ENCODE measurements around the gene BABAM2. TPM values are rescaled to one million over a fixed set of nuclear protein-coding genes. Genes with fewer than 3 reads are reported as not detected.

The BABAM2 gene
- total and polyA plus RNA-seq, 2 experiments from 2014 or later = 28.8 to 43.6 TPM

GRCh38 chr2:27963472-27963871 lies 72.9 kb downstream of the BABAM2 start:
- H3K27ac ChIP-seq = no peak overlapping the region
- no peak for TF ChIP-seq EZH2phosphoT487 (IDR thresholded peaks at IDR 0.05; ENCODE audit: low read depth, severe bottlenecking, unreplicated experiment)
- TF ChIP-seq CTCF (IDR thresholded peaks at IDR 0.05; ENCODE audit: poor library complexity) = no peak
- no peak for TF ChIP-seq EZH2 (IDR thresholded peaks at IDR 0.05; ENCODE audit: borderline replicate concordance)

GRCh38 chr2:27964067-27964466 lies 73.5 kb downstream of the BABAM2 start:
- WGBS (ENCODE audit: low lambda C conversion rate, missing lambda C conversion rate) = 82% methylated on average over 3 of the region's 3 CpGs
- Histone ChIP-seq H3K4me1 (ENCODE audit: insufficient read depth) (peaks cover 17% of the 10 kb centered on the region), H3K27me3 (no peaks in the 10 kb centered on the region), H3K27ac (no peak overlapping the region), H3K9me2 (replicated peaks; ENCODE audit: insufficient read depth) (no peaks in the 10 kb centered on the region), H3K4me3 (no peak overlapping the region), H3K79me2 (peaks cover 37% of the 10 kb centered on the region), H3K9me3 (ENCODE audit: low read depth) (no peaks in the 10 kb centered on the region), H3K4me2 (no peak overlapping the region), H2AFZ (no peak overlapping the region), H4K20me1 (ENCODE audit: insufficient read depth, poor library complexity, severe bottlenecking) (no peaks in the 10 kb centered on the region), H3K36me3 (replicated peaks; ENCODE audit: insufficient read depth, low read depth) (no peaks in the 10 kb centered on the region)
- no peak for TF ChIP-seq CTCF (IDR thresholded peaks at IDR 0.05; ENCODE audit: poor library complexity)
- TF ChIP-seq EZH2 (IDR thresholded peaks at IDR 0.05; ENCODE audit: borderline replicate concordance) = no peak
- no peak for TF ChIP-seq EZH2phosphoT487 (IDR thresholded peaks at IDR 0.05; ENCODE audit: low read depth, severe bottlenecking, unreplicated experiment)
- no peak for DNase-seq (ENCODE audit: low spot score)

More at GRCh38 chr2:27963472-27963871, 72.9 kb downstream of the BABAM2 start:
- H3K27me3 ChIP-seq = no peaks in the 10 kb centered on the region
- no peaks in the 10 kb centered on the region for H3K9me3 ChIP-seq (ENCODE audit: low read depth)
- H3K4me3 ChIP-seq = no peak overlapping the region
- no peak for DNase-seq (ENCODE audit: low spot score)
- no peaks in the 10 kb centered on the region for H3K36me3 ChIP-seq (replicated peaks; ENCODE audit: insufficient read depth, low read depth)
- no peak overlapping the region for H2AFZ ChIP-seq
- H4K20me1 ChIP-seq (ENCODE audit: insufficient read depth, poor library complexity, severe bottlenecking) = no peaks in the 10 kb centered on the region
- H3K4me1 ChIP-seq (ENCODE audit: insufficient read depth) = peaks cover 17% of the 10 kb centered on the region
- no peak overlapping the region for H3K4me2 ChIP-seq
- H3K9me2 ChIP-seq (replicated peaks; ENCODE audit: insufficient read depth) = no peaks in the 10 kb centered on the region
- 81% methylated on average over 1 of the region's 1 CpG for WGBS (ENCODE audit: low lambda C conversion rate, missing lambda C conversion rate)
- H3K79me2 ChIP-seq = peaks cover 37% of the 10 kb centered on the region

- no peaks in the 10 kb centered on the region for H3K9me3 ChIP-seq (ENCODE audit: low read depth)
- H3K9me2 ChIP-seq (replicated peaks; ENCODE audit: insufficient read depth) = no peaks in the 10 kb centered on the region
- TF ChIP-seq CTCF (IDR thresholded peaks at IDR 0.05; ENCODE audit: poor library complexity) = no peak
- no peak for TF ChIP-seq EZH2phosphoT487 (IDR thresholded peaks at IDR 0.05; ENCODE audit: low read depth, severe bottlenecking, unreplicated experiment)
- no peak for TF ChIP-seq EZH2 (IDR thresholded peaks at IDR 0.05; ENCODE audit: borderline replicate concordance)
- H3K27me3 ChIP-seq = no peaks in the 10 kb centered on the region
- H3K79me2 ChIP-seq = peaks cover 33% of the 10 kb centered on the region
- H4K20me1 ChIP-seq (ENCODE audit: insufficient read depth, poor library complexity, severe bottlenecking) = no peaks in the 10 kb centered on the region
- H3K4me3 ChIP-seq = no peak overlapping the region
- peak overlapping the region; percentile 48 for H3K27ac ChIP-seq
- 97% methylated on average over 2 of the region's 2 CpGs for WGBS (ENCODE audit: low lambda C conversion rate, missing lambda C conversion rate)
- H3K4me1 ChIP-seq (ENCODE audit: insufficient read depth) = peaks cover 1% of the 10 kb centered on the region
- H3K4me2 ChIP-seq = no peak overlapping the region
- H2AFZ ChIP-seq = no peak overlapping the region
- no peak for DNase-seq (ENCODE audit: low spot score)
- no peaks in the 10 kb centered on the region for H3K36me3 ChIP-seq (replicated peaks; ENCODE audit: insufficient read depth, low read depth)
These were observed 75.3 kb downstream of the BABAM2 start for GRCh38 chr2:27965841-27966240.

GRCh38 chr2:27966466-27966865 lies 75.9 kb downstream of the BABAM2 start:
- 63% methylated on average over 3 of the region's 3 CpGs for WGBS (ENCODE audit: low lambda C conversion rate, missing lambda C conversion rate)
- H3K4me2 ChIP-seq = peak overlapping the region; percentile 14
- H3K36me3 ChIP-seq (replicated peaks; ENCODE audit: insufficient read depth, low read depth) = no peaks in the 10 kb centered on the region
- H3K27me3 ChIP-seq = no peaks in the 10 kb centered on the region
- H3K9me2 ChIP-seq (replicated peaks; ENCODE audit: insufficient read depth) = no peaks in the 10 kb centered on the region
- TF ChIP-seq EZH2phosphoT487 (IDR thresholded peaks at IDR 0.05; ENCODE audit: low read depth, severe bottlenecking, unreplicated experiment) (no peak), CTCF (IDR thresholded peaks at IDR 0.05; ENCODE audit: poor library complexity) (no peak), EZH2 (IDR thresholded peaks at IDR 0.05; ENCODE audit: borderline replicate concordance) (no peak)
- H2AFZ ChIP-seq = no peak overlapping the region
- peak overlapping the region; percentile 48 for H3K27ac ChIP-seq
- no peak overlapping the region for H3K4me3 ChIP-seq
- no peaks in the 10 kb centered on the region for H4K20me1 ChIP-seq (ENCODE audit: insufficient read depth, poor library complexity, severe bottlenecking)
- peaks cover 28% of the 10 kb centered on the region for H3K79me2 ChIP-seq
- no peaks in the 10 kb centered on the region for H3K9me3 ChIP-seq (ENCODE audit: low read depth)
- no peaks in the 10 kb centered on the region for H3K4me1 ChIP-seq (ENCODE audit: insufficient read depth)
- DNase-seq (ENCODE audit: low spot score) = peak; percentile 15

Data from hepatocyte (in vitro differentiated cells).